GM19025 (cell line): ENCODE results near the gene SWAP70.

ENCODE experiments used
- ATAC-seq: cut with Tn5 transposase; IDR thresholded peaks from one replicate; pipeline ENCODE4 v1.9.1; 2021; ENCODE audit warnings: mild to moderate bottlenecking, low read depth, moderate library complexity; ENCODE audit not compliant: unreplicated experiment

The SWAP70 gene

GRCh38 chr11:9771071-9771511 is 107.2 kb downstream of the SWAP70 start:
- no peak for ATAC-seq

- ATAC-seq, result no peak
Measured at GRCh38 chr11:9772218-9772617, 108.3 kb downstream of the SWAP70 start.

GRCh38 chr11:9773524-9773923 is 109.6 kb downstream of the SWAP70 start:
- no peak for ATAC-seq

GRCh38 chr11:9774109-9774508 is 110.2 kb downstream of the SWAP70 start:
- no peak for ATAC-seq

- no peak for ATAC-seq
Measured at GRCh38 chr11:9774591-9775397, 110.9 kb downstream of the SWAP70 start.

DNA sequence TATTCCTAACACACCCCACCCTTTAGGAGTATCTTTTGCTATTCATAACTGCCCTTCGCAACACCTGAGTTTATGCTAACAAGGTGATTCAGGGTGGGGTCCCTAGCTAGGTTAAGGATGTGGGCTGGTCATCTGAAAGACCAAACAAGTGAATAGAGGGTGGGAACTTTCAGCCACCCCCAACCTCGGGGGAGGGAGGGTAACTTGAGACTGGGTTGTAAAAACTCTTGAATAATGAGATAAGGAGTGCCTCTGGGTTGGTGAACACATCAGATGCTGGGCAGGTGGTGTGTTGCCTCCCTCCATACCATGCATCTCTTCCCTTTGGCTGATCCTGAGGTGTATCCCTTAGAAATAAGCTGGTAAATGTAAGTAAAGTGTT is 111.5 kb downstream of the SWAP70 start:
- ATAC-seq, result no peak

GRCh38 chr11:9776203-9776602 is 112.3 kb downstream of the SWAP70 start:
- ATAC-seq, result no peak

GRCh38 chr11:9777066-9777465 is 113.2 kb downstream of the SWAP70 start:
- ATAC-seq, result no peak

GRCh38 chr11:9777525-9777924 is 113.6 kb downstream of the SWAP70 start:
- ATAC-seq, result no peak

GRCh38 chr11:9780929-9781328 is 117.1 kb downstream of the SWAP70 start:
- ATAC-seq, result no peak

- ATAC-seq, result no peak
Measured at GRCh38 chr11:9783986-9784385, 120.1 kb downstream of the SWAP70 start.

DNA sequence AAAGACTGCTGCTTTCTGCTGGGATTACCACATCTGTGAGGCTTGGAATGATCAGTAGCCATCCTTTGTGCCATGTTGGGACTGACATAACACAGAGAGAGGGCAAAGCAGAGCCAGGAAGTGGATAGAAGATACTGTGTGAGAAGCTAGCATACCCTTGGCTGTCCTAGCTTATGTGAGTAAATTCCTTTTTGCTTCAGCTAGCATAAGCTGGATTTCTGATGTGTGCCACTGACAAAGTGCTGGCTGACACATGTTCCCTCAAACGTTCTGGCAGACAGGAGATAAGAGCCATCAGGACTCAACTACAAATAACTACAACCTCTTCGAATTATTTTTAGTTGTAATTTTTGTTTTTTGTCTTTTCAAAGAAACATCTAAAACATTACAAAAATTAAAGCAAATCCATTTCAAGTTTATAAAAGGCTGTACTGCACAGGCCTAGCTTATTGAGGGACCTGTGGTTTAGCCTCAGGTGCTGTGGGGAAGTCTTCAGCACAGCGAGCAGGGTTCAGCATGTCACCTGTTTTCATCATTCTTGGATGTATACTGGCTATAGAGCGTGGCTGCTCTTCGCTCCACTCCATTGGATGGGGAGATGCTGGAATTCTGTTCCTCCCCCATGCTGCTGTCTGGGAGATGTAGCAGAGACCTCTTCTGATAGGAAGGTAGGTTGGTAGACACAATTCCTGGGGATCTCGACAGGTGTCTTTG is 120.9 kb downstream of the SWAP70 start:
- ATAC-seq, result no peak

DNA sequence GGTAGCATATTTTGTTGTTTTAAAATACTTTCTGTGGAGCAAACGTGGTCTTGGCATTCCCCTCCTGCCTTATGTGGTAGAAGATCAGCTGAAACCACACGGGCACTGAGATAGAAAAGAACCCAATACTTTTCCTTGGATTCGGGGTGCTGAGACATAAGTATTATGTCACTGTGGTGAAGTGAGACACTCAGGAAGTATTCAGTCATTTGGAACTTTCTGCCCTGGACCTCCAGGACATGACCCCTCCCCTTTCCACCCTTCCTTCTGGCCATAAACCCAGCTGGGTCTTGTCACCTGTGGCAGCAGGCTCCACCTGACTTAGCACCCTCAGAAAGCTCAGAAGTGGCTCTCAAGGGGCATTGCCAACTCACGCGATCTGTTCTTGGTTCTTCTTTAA is 123.4 kb downstream of the SWAP70 start:
- ATAC-seq, result no peak

DNA sequence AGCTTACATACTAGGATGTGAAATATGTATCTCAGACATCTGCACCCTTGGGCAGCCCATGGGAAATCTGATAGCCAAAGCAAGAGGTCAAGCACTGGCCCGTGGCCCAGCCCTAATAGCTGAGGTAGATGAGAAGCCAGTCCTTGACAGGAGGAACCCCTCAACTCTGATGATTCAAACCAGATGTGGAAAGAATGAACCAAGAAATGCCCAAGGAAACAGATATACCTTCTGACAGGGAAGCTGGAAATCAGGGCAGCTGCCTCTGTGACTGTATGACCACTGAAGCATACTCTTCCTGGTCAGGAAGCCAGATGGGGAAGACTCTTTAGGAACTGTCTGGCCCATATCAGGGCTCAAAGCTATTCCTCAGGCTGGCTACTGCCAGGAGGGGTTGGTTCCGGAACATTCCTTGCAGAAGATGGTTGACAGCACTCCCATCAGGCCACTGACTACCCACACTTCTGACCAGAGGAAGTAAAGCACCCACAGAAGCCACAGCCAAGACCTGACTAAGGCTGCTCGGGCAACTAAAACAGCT is 124.2 kb downstream of the SWAP70 start:
- no peak for ATAC-seq

- no peak for ATAC-seq
Measured at GRCh38 chr11:9789910-9790309, 126.0 kb downstream of the SWAP70 start.

GRCh38 chr11:9790703-9791102 is 126.8 kb downstream of the SWAP70 start:
- no peak for ATAC-seq

- ATAC-seq, result no peak
Measured at GRCh38 chr11:9796266-9796665, 132.4 kb downstream of the SWAP70 start.

DNA sequence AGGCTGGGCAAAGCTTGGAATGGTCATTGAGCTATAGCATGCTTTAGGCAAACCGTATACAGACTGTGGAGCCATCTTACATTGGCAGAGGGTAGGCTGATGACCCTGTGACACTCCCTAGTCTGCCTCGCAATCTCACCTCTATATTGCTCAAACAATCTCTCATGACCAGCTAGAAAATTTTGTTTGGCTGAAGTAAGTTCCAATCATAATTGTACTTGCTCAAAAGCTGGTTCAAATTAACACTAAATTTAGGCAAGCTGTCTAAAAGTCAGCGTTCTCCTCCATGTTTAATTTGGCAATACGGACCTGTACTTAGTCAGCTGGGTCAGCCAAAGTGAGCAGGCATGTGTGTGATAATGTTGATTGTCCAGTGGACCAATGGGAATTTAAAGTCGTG is 133.0 kb downstream of the SWAP70 start:
- no peak for ATAC-seq

DNA sequence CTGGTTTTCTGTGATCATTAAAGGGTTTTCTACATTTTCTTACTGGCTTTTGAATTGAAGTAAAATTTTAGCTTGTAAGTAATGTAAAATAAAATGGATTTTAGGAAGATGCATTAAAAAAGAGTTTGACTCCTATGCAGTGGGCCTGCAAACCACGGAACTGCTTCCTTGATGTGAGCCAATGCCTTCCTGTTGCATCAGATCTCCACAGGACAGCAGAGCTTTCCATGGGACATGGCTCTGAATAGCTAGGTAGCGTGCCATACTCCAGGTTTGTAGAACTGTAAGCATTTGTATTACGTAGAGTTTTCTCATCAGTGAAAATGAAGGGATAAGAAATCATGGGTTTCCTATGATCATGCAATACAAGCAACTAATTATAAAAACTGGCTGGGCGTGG is 133.4 kb downstream of the SWAP70 start:
- no peak for ATAC-seq

- ATAC-seq, result no peak
Measured at GRCh38 chr11:9799886-9800285, 136.0 kb downstream of the SWAP70 start.

DNA sequence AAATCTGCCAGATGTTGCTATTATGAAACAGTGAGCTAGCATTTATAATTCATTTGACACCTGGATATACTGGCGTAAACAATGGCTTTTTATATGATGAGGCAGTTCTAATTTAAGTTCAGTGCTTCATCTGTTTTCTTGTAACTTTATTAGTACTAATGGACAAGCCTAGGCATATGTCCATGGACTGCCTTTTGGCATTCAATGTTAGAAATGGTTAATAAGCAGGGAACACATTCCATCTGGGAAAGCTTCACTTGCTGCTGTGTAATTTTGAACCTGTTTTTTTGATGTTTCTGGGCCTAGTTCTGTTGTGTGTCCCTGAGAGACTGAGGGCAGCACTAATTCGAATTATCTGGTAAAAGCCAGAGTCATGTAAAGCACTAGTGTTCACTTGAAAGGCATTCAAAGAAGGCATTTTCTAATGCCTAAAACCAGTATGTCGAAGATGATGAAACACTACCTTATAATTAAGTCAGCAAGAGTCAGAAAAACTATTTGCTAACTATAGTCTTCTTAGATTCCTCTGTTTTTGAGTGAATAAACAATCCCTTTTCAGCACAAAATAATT is 138.5 kb downstream of the SWAP70 start:
- no peak for ATAC-seq
